Activated CD8-positive, alpha-beta T cell treated with anti-CD3 and anti-CD28 coated beads for 36 hours (primary cell): Measurements from ENCODE around the gene PGBD2. TPM values are rescaled to one million over a fixed set of nuclear protein-coding genes. Genes with fewer than 3 reads are reported as not detected.
"Not testable (repeated sequence)": the region's sequence is repeated elsewhere in the genome, so short reads cannot be mapped to it uniquely, and the experiment has no call there.

Experiments used
- ATAC-seq: fragments of 200-7000 bp; cut with Tn5 transposase; one replicate; pipeline ENCODE4 v1.10.0; 2021; ENCODE audit warnings: mild to moderate bottlenecking, moderate library complexity
- CTCF ChIA-PET: fragments of 350-600 bp; sonication (Branson Sonifier 250); formaldehyde crosslinking; loops from one replicate; lab custom pipeline; 2021; ENCODE audit warnings: antibody characterized with exemption; lab: Charles Lee
- POLR2A ChIA-PET: fragments of 350-600 bp; sonication (Branson Sonifier 250); formaldehyde crosslinking; loops from one replicate; lab custom pipeline; 2021; ENCODE audit warnings: antibody characterized with exemption; lab: Charles Lee
- DNase-seq: peaks from one replicate; pipeline ENCODE4 v3.0.0-alpha.2; 2020
- H3K27ac Mint-ChIP-seq: one replicate; pipeline ENCODE4 v1.8.0; 2021; ENCODE audit warnings: mild to moderate bottlenecking, mixed read lengths
- H3K27me3 Mint-ChIP-seq: one replicate; pipeline ENCODE4 v1.8.0; 2021; ENCODE audit warnings: mixed read lengths
- H3K36me3 Mint-ChIP-seq: one replicate; pipeline ENCODE4 v1.8.0; 2021; ENCODE audit warnings: low read depth, mixed read lengths
- H3K4me1 Mint-ChIP-seq: one replicate; pipeline ENCODE4 v1.8.0; 2021; ENCODE audit warnings: low read depth, mixed read lengths
- H3K4me3 Mint-ChIP-seq: one replicate; pipeline ENCODE4 v1.8.0; 2021; ENCODE audit warnings: mild to moderate bottlenecking, moderate library complexity, mixed read lengths
- H3K9me3 Mint-ChIP-seq: one replicate; pipeline ENCODE4 v1.8.0; 2021; ENCODE audit warnings: mixed read lengths
- CTCF ChIP-seq: fragments of 200-600 bp; IDR thresholded peaks from one replicate; pipeline ENCODE4 v1.8.0; 2022; ENCODE audit warnings: antibody characterized with exemption, mild to moderate bottlenecking
- intact Hi-C: fragments of 100-400 bp; cut with micrococcal nuclease; formaldehyde crosslinking; loops from one replicate; pipeline ENCODE4 v1.10.0; 2022
- total RNA-seq, 2 experiments: library from RNA; stranded (reverse); gene quantifications; one replicate each; pipeline ENCODE4 v1.2.3, GENCODE V29; 2021

Gene PGBD2
- total RNA-seq, 2 experiments from 2014 or later: 3.2 to 3.4 TPM

- peaks cover 6% of the 10 kb centered on the region for H3K36me3 Mint-ChIP-seq
- intact Hi-C loops: no loop called here
- DNase-seq (peak; percentile 86), ATAC-seq (peak; percentile 59)
- TF ChIP-seq CTCF: no peak
- CTCF ChIA-PET: interaction anchor here (1.0 to 2.4 kb wide), 7 partner anchors 11 to 48 kb away, joined by 3 to 14 read pairs (median 6); partner anchors contain the start of genes SH3BP5L and ZNF692
- POLR2A ChIA-PET: interaction anchor here (0.6 to 2.5 kb wide), 7 partner anchors 9 to 41 kb away, joined by 3 to 11 read pairs (median 4); partner anchors contain the start of genes ZNF672 and ZNF692
- H3K27me3 Mint-ChIP-seq: peaks cover 4% of the 10 kb centered on the region
- H3K27ac Mint-ChIP-seq: peak overlapping the region; percentile 95
- H3K4me1 Mint-ChIP-seq: peaks cover 19% of the 10 kb centered on the region
- H3K9me3 Mint-ChIP-seq: no peaks in the 10 kb centered on the region
- H3K4me3 Mint-ChIP-seq: peak overlapping the region; percentile 90
These were observed 32.0 kb upstream of the PGBD2 start for GRCh38 chr1:248873993-248874533.

- Mint-ChIP-seq H3K27me3 (no peaks in the 10 kb centered on the region), H3K27ac (no peak overlapping the region), H3K4me1 (peaks cover 3% of the 10 kb centered on the region), H3K36me3 (no peaks in the 10 kb centered on the region), H3K4me3 (no peak overlapping the region), H3K9me3 (no peaks in the 10 kb centered on the region)
- no peak for TF ChIP-seq CTCF
- intact Hi-C loops: no loop called here
- DNase-seq (no peak), ATAC-seq (no peak)
- ChIA-PET CTCF (no interaction called here), POLR2A (no interaction called here)
These were observed 24.8 kb upstream of the PGBD2 start for GRCh38 chr1:248881261-248881660.

GRCh38 chr1:248882427-248882826 lies 23.6 kb upstream of the PGBD2 start:
- H3K4me3 Mint-ChIP-seq, DNase-seq, H3K4me1 Mint-ChIP-seq, H3K27me3 Mint-ChIP-seq, H3K27ac Mint-ChIP-seq, ATAC-seq, H3K9me3 Mint-ChIP-seq, CTCF ChIA-PET, intact Hi-C loops, H3K36me3 Mint-ChIP-seq, POLR2A ChIA-PET: not testable (repeated sequence)

- TF ChIP-seq CTCF: no peak
- no peaks in the 10 kb centered on the region for H3K9me3 Mint-ChIP-seq
- POLR2A ChIA-PET: no interaction called here
- no peak overlapping the region for H3K27ac Mint-ChIP-seq
- H3K27me3 Mint-ChIP-seq: no peaks in the 10 kb centered on the region
- no peaks in the 10 kb centered on the region for H3K36me3 Mint-ChIP-seq
- ATAC-seq (no peak), DNase-seq (no peak)
- H3K4me3 Mint-ChIP-seq: no peak overlapping the region
- no peaks in the 10 kb centered on the region for H3K4me1 Mint-ChIP-seq
- CTCF ChIA-PET: interaction anchor here (0.7 kb wide), 1 partner anchor 265 kb away, joined by 3 read pairs; no protein-coding TSS in a partner anchor
- intact Hi-C loops: no loop called here
These were observed 21.3 kb upstream of the PGBD2 start for GRCh38 chr1:248884632-248885295.

GRCh38 chr1:248885646-248886045 lies 20.4 kb upstream of the PGBD2 start:
- intact Hi-C loops: no loop called here
- CTCF ChIA-PET: interaction anchor here (1.3 kb wide), 1 partner anchor 21 kb away, joined by 4 read pairs; no protein-coding TSS in a partner anchor
- Mint-ChIP-seq H3K4me1 (no peaks in the 10 kb centered on the region), H3K9me3 (no peaks in the 10 kb centered on the region), H3K27ac (no peak overlapping the region), H3K27me3 (peaks cover 5% of the 10 kb centered on the region), H3K36me3 (no peaks in the 10 kb centered on the region), H3K4me3 (no peak overlapping the region)
- no peak for ATAC-seq
- no peak for DNase-seq
- TF ChIP-seq CTCF: no peak
- POLR2A ChIA-PET: no interaction called here
